HepG2 (cell line): ENCODE measurements around the gene ZMYND19. TPM values are rescaled to one million over a fixed set of nuclear protein-coding genes. Genes with fewer than 3 reads are reported as not detected.

Experiments
- BRD4 ChIP-seq: sonication (generic); formaldehyde crosslinking; IDR thresholded peaks from 2 replicates; pipeline ENCODE4 v1.4.0; 2020; ENCODE audit warnings: missing genetic modification reagents
- KDM6A ChIP-seq: IDR thresholded peaks from 2 replicates; pipeline ENCODE4 v1.6.1; 2016; ENCODE audit warnings: low read depth
- PHF8 ChIP-seq: sonication (generic); formaldehyde crosslinking; IDR thresholded peaks from 2 replicates; pipeline ENCODE4 v1.5.0; 2020; ENCODE audit warnings: missing genetic modification reagents
- RBFOX2 ChIP-seq: fragments of 200-400 bp; formaldehyde crosslinking; IDR thresholded peaks from 2 replicates; pipeline ENCODE4 v1.6.1; 2017; ENCODE audit warnings: low read depth, mild to moderate bottlenecking, low read length
- RNF2 ChIP-seq: fragments of 450-650 bp; conservative IDR thresholded peaks from 2 replicates; pipeline ENCODE4 v1.6.1; 2016; ENCODE audit warnings: low read depth
- STAG1 ChIP-seq: sonication (generic); formaldehyde crosslinking; IDR thresholded peaks from 2 replicates; pipeline ENCODE4 v1.4.0; 2020; ENCODE audit warnings: missing genetic modification reagents
- ZFY ChIP-seq: sonication (generic); formaldehyde crosslinking; IDR thresholded peaks from 2 replicates; pipeline ENCODE4 v1.4.0; 2020; ENCODE audit warnings: missing genetic modification reagents
- ZNF44 ChIP-seq: sonication (generic); formaldehyde crosslinking; IDR thresholded peaks from 2 replicates; pipeline ENCODE4 v1.5.1; 2020; ENCODE audit warnings: mild to moderate bottlenecking, missing genetic modification reagents
- ZNF451 ChIP-seq: sonication (generic); formaldehyde crosslinking; IDR thresholded peaks from 2 replicates; pipeline ENCODE4 v1.5.0; 2020; ENCODE audit warnings: mild to moderate bottlenecking, missing genetic modification reagents
- ZNF749 ChIP-seq: sonication (generic); formaldehyde crosslinking; IDR thresholded peaks from 2 replicates; pipeline ENCODE4 v1.8.0; 2022; ENCODE audit warnings: mild to moderate bottlenecking, missing genetic modification reagents, moderate library complexity, borderline replicate concordance
- ZNF766 ChIP-seq: sonication (generic); formaldehyde crosslinking; IDR thresholded peaks from 2 replicates; pipeline ENCODE4 v1.5.0; 2020; ENCODE audit warnings: missing genetic modification reagents, borderline replicate concordance
- polyA plus RNA-seq, 8 experiments: library from polyadenylated mRNA; depleted of rRNA in 3 of 8; stranded (reverse) in 7 of 8; unstranded in 1 of 8; fragments of >200 nt; fragmentation: Illumina TruSeq in 4 of 8; extraction: Trizol in 4 of 8; gene quantifications; 2 replicates each; pipeline versions ENCODE4 v1.2.1 to v1.2.3, GENCODE V29; 2011 to 2016; ENCODE audit warnings: low read depth in 4 of 8, missing spikeins in 1 of 8, mixed read lengths in 1 of 8; ENCODE audit not compliant: insufficient read depth in 1 of 8
- total RNA-seq, 5 experiments: library from RNA; depleted of rRNA; stranded (reverse); fragments of >200 nt; fragmentation: Illumina TruSeq; extraction: Trizol; gene quantifications; 2 replicates each; pipeline ENCODE4 v1.2.3, GENCODE V29; 2016; ENCODE audit warnings: low read depth in 1 of 5
- TF ChIP-seq, protein P1 (sequence below): sonication (generic); formaldehyde crosslinking; IDR thresholded peaks from 2 replicates; pipeline ENCODE4 v1.5.0; 2020; ENCODE audit warnings: mild to moderate bottlenecking, missing genetic modification reagents, borderline replicate concordance
- TF ChIP-seq, protein P2 (sequence below): sonication (generic); formaldehyde crosslinking; IDR thresholded peaks from 2 replicates; pipeline ENCODE4 v1.4.0; 2020; ENCODE audit warnings: missing genetic modification reagents
- TF ChIP-seq, protein P3 (sequence below): sonication (generic); formaldehyde crosslinking; IDR thresholded peaks from 2 replicates; pipeline ENCODE4 v1.4.0; 2020; ENCODE audit warnings: missing genetic modification reagents
- TF ChIP-seq, protein P4 (sequence below): sonication (generic); formaldehyde crosslinking; IDR thresholded peaks from 2 replicates; pipeline ENCODE4 v1.4.0; 2020; ENCODE audit warnings: mild to moderate bottlenecking, missing genetic modification reagents
- TF ChIP-seq, protein P5 (sequence below): sonication (generic); formaldehyde crosslinking; IDR thresholded peaks from 2 replicates; pipeline ENCODE4 v1.4.0; 2020; ENCODE audit warnings: missing genetic modification reagents

ZMYND19 gene
- total and polyA plus RNA-seq, 2 of the 13 experiments (the other 11 are each of a cell fraction or from before 2014, with no cell fraction given) = 21.3 to 38.7 TPM

DNA sequence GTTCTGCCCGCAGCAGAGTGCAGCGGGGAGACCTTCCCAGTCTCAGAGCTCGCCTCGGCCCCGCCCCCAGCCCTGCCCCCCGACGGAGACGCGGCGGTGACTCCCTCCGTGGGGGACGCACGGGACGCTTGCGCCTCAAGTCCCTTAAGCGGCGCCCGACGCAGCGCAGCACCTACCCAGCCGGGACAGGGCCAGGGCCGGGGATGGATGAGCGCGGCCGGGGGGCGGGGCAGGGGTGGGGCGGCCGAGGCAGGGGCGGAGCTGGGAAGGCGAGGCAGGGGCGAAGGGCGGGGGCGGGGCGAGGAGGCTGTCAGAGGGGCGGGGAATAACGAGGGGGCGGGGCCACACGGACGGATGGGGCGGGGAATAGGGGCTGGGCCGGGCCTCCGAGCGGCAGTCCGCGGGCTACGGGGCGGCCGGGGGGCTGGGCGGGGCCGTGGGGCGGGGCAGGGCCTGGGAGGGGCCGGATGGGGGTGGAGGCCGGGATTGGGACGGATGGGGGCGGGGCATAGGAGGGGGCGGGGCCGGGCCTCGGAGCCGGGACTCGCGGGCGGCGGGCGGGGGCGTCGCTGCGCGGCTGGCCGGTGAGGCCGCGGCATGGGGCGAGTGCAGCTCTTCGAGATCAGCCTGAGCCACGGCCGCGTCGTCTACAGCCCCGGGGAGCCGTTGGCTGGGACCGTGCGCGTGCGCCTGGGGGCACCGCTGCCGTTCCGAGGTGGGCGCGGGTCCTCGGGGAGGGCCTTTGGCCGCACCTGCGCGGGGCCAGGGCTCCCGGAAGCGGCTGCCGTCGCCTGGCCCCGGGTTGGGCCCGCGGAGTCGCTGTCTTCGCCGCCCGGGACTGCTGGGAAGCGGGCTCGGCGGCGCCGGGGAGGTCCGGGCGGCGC lies 15.1 kb upstream of the ZMYND19 start, which contains the start of gene ARRDC1 (continued):
- TF ChIP-seq, protein P1, sequence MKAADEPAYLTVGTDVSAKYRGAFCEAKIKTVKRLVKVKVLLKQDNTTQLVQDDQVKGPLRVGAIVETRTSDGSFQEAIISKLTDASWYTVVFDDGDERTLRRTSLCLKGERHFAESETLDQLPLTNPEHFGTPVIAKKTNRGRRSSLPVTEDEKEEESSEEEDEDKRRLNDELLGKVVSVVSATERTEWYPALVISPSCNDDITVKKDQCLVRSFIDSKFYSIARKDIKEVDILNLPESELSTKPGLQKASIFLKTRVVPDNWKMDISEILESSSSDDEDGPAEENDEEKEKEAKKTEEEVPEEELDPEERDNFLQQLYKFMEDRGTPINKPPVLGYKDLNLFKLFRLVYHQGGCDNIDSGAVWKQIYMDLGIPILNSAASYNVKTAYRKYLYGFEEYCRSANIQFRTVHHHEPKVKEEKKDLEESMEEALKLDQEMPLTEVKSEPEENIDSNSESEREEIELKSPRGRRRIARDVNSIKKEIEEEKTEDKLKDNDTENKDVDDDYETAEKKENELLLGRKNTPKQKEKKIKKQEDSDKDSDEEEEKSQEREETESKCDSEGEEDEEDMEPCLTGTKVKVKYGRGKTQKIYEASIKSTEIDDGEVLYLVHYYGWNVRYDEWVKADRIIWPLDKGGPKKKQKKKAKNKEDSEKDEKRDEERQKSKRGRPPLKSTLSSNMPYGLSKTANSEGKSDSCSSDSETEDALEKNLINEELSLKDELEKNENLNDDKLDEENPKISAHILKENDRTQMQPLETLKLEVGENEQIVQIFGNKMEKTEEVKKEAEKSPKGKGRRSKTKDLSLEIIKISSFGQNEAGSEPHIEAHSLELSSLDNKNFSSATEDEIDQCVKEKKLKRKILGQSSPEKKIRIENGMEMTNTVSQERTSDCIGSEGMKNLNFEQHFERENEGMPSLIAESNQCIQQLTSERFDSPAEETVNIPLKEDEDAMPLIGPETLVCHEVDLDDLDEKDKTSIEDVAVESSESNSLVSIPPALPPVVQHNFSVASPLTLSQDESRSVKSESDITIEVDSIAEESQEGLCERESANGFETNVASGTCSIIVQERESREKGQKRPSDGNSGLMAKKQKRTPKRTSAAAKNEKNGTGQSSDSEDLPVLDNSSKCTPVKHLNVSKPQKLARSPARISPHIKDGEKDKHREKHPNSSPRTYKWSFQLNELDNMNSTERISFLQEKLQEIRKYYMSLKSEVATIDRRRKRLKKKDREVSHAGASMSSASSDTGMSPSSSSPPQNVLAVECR (CRISPR knock-in tag) = peak; percentile 40; the same call in 1 of the 2 replicates
- TF ChIP-seq, protein P2, sequence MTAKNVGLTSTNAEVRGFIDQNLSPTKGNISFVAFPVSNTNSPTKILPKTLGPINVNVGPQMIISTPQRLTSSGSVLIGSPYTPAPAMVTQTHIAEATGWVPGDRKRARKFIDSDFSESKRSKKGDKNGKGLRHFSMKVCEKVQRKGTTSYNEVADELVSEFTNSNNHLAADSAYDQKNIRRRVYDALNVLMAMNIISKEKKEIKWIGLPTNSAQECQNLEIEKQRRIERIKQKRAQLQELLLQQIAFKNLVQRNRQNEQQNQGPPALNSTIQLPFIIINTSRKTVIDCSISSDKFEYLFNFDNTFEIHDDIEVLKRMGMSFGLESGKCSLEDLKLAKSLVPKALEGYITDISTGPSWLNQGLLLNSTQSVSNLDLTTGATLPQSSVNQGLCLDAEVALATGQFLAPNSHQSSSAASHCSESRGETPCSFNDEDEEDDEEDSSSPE (CRISPR knock-in tag) = 0 out of 2 replicates have a peak, but pooled peaks have one; percentile 28
- TF ChIP-seq ZFY (CRISPR knock-in tag) (peak; percentile 87), ZNF451 (CRISPR knock-in tag) (0 out of 2 replicates have a peak, but pooled peaks have one; percentile 31), ZNF44 (no peak), ZNF766 (peak; percentile 63; the same call in 1 of the 2 replicates), BRD4 (CRISPR knock-in tag) (0 out of 2 replicates have a peak, but pooled peaks have one; percentile 42), RNF2 (peak; percentile 82), STAG1 (CRISPR knock-in tag) (no peak), ZNF749 (CRISPR knock-in tag) (0 out of 2 replicates have a peak, but pooled peaks have one; percentile 16), RBFOX2 (peak; percentile 75), PHF8 (CRISPR knock-in tag) (peak; percentile 72; the same call in 1 of the 2 replicates), KDM6A (CRISPR knock-in tag) (no peak)
- TF ChIP-seq, protein P3, sequence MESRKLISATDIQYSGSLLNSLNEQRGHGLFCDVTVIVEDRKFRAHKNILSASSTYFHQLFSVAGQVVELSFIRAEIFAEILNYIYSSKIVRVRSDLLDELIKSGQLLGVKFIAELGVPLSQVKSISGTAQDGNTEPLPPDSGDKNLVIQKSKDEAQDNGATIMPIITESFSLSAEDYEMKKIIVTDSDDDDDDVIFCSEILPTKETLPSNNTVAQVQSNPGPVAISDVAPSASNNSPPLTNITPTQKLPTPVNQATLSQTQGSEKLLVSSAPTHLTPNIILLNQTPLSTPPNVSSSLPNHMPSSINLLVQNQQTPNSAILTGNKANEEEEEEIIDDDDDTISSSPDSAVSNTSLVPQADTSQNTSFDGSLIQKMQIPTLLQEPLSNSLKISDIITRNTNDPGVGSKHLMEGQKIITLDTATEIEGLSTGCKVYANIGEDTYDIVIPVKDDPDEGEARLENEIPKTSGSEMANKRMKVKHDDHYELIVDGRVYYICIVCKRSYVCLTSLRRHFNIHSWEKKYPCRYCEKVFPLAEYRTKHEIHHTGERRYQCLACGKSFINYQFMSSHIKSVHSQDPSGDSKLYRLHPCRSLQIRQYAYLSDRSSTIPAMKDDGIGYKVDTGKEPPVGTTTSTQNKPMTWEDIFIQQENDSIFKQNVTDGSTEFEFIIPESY (CRISPR knock-in tag) = no peak
- TF ChIP-seq, protein P4, sequence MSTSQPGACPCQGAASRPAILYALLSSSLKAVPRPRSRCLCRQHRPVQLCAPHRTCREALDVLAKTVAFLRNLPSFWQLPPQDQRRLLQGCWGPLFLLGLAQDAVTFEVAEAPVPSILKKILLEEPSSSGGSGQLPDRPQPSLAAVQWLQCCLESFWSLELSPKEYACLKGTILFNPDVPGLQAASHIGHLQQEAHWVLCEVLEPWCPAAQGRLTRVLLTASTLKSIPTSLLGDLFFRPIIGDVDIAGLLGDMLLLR = peak; percentile 70
- TF ChIP-seq, protein P5, sequence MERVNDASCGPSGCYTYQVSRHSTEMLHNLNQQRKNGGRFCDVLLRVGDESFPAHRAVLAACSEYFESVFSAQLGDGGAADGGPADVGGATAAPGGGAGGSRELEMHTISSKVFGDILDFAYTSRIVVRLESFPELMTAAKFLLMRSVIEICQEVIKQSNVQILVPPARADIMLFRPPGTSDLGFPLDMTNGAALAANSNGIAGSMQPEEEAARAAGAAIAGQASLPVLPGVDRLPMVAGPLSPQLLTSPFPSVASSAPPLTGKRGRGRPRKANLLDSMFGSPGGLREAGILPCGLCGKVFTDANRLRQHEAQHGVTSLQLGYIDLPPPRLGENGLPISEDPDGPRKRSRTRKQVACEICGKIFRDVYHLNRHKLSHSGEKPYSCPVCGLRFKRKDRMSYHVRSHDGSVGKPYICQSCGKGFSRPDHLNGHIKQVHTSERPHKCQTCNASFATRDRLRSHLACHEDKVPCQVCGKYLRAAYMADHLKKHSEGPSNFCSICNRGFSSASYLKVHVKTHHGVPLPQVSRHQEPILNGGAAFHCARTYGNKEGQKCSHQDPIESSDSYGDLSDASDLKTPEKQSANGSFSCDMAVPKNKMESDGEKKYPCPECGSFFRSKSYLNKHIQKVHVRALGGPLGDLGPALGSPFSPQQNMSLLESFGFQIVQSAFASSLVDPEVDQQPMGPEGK (CRISPR knock-in tag) = 0 out of 2 replicates have a peak, but pooled peaks have one; percentile 43
